NCI-H2227 treated with DMSO at 0.1 percent for 48 hours (cell line): Measurements from ENCODE around the gene DHX16.
"Not testable (repeated sequence)": the region's sequence is repeated elsewhere in the genome, so short reads cannot be mapped to it uniquely, and the experiment has no call there.

Source experiments
- DNase-seq: peaks from one replicate; lab custom pipeline; 2025; lab: John Stamatoyannopoulos, UW

Gene DHX16

DNA sequence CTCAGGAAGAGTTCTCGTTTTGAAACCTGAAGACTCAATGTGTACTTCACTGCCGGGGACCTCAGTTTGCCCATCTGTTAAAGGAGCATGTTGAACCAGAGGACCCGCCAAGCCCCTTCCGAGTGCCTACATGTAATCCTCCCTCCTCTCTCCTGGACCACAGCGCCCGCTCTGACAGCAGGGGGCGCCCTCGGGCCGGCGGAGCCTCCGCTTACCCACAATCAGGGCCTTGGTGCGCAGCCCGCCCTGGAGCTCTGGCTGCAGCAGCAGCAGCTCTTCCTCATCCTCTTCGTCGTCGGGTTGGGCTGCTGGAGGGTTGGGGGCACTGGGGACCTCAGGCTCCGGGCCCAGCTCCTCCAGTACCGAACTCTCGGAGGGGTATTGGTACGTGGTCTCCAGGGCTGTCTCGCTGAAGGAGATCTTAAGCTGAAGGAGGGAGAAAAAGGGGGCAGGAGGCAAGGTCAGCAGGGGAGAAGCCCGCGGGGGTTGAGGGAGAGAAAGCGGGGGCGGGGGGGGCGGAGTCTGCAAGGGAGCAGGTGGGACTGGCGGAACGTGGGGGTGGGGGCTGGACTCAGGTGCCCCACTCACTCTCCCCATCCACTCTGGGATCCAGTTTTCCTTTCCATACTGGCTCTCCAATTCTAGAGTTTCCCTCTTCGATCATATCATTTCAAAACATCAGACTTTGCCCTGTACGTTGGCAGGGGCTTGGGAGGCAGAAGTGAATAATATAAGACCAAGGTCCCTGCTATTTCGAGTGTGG lies 6.3 kb upstream of the DHX16 start:
- peak; percentile 23 for DNase-seq

DNA sequence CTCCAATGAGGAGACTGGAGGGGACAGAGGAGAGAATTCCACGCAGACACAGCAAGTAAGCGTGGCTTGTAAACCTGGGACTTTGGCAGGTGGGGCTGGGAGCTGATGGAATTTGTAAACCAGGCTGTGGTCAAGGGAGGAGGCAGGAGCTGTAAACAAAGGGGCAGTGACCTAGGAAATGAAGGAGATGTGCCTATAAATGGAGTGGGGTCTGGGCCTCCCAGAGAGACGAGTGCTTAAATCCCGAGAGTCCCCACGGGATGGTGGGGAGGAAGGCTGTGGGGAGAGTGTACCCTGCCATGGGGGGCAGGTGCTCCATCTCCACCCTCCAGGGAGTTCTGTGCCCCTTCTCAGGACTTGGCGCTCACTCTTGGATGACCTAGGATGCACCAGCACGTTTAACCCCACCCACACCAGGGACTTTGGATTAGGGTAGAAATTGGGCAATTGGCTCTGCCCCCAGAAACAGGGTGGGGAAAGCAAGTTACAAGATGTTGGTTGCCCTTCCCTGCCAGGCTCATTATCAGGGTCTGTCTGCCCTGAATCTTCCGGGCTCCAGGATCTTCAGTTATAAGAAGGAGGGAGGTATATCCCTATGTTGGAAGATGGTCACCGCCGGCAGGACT lies 4.0 kb upstream of the DHX16 start:
- DNase-seq, result no peak

DNA sequence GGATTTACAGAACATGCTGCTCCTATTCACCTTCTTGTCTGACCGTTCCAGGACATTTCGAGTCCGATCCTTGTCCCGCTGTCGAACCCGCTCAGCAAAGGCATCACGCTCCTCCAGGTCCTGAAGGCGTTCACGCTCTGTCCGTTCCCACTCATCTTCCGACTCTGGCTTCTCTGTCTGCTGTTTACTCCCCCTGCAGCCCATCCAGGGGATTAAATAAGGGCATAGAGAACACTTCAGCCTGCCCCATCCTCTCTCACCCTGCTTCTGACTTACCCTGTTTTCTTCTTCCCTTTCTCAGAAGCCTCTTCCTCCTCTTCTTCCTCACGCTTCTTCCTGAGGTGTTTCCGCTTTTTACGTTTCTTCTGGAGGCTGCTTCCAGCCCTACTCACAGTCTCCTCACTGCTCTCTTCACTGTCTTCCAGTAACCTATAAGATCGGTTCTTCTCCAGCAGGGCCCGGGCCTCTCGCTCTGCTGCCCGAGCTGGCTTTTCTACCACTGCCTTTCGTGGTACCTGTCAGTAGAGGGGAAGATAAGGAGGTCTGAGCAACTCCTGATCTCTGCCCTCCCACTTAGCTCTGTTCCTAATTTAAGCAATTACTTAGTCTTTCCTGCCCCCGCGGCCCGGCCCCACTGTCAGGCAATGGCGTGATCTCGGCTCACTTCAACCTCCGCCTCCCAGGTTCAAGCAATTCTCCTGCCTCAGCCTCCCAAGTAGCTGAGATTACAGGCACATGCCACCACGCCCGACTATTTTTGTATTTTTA lies 1.9 kb downstream of the DHX16 start:
- DNase-seq, result no peak

DNA sequence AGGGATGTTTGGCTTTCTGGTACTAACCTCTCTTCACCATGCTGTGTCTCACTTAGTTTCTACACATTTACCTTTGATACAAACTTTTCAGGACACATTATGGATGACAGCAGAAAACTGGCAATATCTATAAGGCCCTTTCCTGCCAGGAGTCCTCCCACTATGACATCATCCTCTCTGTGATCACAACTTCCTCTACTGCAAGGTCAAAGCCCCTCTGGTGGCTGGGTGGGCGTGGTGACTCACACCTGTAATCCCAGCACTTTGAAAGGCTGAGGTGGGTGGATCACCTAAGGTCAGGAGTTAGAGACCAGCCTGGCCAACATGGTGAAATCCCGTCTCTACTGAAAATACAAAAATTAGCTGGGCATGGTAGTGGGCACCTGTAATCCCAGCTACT lies 6.5 kb downstream of the DHX16 start:
- not testable (repeated sequence) for DNase-seq

DNA sequence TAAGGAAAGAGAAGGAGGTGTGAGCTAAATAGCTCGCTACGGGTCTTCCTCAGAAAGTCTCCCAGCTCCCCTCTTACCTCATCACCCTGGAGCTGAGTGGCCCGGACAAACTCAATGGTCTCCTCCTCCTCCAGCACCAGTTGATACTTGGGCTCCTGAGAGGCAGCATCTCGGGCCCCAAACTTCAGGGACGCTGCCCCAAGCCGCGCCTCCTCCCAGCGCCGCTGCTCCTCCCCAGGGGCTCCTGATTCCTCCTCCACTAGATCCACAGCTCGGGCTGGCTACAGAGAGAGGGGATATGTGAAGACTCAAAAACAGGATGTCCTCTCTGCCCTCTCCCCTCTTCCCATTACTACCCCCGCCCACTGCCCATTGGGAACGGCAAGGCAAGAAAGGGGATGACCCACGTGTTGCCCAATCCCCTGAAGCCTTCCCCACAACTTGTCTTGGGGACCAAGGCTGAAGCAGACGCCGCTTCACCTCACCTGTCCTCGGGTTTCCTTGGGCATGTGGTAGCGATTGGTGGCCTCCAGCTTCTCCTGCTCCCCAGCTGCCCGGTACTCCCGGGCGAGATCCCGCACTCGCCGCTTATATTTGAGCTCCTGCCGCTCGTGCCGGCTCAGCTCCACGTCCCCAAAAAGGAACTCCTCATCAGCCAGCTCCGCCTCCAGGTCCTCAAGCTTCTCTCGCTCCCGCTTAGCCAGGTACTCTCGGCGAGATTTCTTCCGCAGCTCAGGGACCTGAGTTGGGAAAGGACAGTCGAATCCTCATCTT lies 7.6 kb downstream of the DHX16 start:
- DNase-seq, result no peak

DNA sequence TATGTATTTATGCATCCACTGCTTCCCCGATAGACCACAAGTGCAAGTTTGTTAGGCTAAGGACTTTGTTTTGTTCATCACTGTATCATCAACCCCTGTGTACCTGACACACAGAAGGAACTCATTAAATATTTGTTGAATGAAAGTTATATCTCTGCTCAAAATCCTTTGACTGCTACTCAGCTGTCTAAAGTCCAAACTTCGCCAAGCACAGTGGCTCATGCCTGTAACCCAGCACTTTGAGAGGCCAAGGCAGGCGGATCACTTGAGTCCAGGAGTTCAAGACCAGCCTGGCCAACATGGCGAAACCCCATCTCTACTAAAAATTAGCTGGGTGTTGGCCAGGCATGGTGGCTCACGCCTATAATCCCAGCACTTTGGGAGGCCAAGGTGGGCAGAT lies 14.9 kb downstream of the DHX16 start:
- DNase-seq, result not testable (repeated sequence)

DNA sequence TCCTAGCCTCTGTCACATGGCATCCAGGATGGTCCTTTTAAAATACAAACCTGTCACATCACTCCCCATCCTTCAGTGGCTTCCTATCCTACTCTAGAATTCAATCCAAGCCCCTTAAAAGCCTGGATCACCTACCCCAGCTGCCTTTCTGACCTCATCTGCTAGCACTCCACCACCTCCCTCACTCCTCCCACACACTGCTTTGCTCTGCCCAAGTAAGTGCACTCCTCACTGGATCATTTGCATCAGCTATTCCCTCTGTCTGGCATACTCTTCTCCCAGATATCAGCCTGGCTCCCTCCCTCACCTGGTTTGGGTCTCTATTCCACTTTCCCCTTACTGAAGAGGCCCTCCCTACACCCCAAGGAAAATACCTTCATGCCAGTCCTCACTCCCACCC lies 15.4 kb downstream of the DHX16 start:
- DNase-seq, result no peak

DNA sequence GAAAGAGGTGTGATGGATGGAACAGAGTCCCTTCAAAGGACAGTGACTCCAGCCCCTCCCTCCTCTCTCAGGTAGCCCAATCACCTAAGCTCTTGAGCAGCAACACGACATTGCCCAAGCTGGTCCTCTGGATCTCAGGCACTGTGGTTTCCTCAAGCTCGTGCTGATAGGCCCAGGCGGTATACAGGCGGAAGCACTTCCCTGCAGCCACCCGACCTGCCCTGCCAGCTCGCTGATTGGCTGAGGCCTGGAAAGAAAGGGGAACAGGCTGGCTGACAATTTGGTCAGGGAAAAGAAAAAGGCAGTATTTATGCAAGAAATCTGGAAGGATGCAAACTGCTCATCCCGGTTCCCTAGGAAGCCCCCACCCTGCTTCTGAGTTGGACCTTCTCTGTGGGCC lies 16.3 kb downstream of the DHX16 start:
- DNase-seq, result no peak

DNA sequence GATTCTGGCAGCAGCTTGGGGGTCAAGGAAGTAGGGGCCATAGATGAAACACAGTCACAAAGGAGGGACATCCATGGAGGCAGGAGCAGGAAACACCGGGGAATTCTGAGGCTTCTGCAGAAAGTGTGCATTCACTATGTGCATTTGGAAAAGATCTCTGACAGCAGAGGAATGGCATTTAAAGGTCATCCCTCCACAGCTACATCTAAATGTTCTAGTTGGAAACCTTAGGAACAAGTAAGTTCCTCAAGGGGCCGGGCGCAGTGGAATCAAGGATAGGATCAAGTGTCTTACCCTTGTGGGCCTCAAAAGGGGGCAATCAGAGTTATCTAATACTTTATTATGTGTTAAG lies 17.1 kb downstream of the DHX16 start:
- DNase-seq, result no peak

DNA sequence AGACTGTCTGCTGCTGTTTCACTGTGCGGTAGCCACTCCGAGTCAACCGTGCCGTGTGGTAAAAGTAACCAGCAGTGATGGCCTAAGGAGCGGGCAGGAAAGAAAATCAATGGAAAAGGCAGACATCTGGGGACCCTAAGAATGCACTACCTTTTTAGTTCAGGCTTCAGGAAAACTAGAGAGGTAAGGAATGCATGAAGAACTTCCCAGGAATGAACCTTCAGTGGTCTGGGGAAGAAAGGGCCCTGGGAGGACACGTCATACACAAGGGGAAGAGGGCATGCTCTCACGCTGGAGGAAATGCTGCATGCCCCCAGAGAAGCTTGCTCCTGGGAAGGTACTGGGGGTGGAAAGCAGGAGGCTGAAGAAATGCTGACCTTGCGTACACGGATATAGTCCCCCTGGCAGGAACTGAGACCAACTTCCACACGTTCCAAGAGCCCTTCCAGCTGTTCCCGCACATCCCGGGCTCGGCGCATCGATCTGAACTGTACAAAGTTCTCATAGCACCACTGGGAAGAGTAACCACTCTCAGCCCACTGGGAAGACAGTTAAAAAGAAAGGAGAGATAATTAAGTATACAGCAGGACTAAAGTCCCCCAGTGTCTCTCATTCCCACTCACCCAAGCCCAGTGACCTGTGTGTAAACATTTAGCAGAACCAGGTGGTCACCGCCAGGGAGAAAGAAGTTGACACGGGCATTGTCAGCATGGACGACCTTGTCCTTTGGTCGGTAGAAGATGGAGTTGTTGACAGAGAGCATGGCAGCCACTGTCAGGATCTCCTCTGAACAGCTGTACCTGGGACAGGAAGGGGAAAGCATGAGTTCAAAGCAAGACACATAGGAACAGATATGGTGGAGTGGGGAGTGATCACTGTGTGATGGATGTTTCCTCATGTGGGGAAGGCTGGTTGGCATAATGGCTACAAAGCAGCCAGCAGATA lies 17.7 kb downstream of the DHX16 start:
- DNase-seq, result no peak

DNA sequence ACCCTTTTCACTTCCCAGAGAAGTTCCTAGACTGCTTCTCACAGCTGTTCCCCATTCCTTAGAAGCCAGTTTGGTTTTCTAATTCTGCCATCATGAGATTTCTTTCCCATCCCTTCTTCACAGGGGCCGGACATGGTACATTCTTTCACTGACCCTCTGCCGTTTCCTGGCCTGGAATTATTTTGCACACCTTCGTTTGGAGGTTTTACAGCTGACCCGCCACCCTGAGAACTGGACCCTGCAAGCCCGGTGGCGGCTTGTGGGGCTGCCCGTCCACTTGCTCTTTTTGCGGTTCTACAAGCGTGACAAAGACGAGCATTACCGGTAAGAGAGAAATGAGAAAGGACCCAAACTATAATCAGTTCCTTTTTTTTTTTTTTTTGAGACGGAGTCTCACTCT lies 21.7 kb downstream of the DHX16 start:
- no peak for DNase-seq

DNA sequence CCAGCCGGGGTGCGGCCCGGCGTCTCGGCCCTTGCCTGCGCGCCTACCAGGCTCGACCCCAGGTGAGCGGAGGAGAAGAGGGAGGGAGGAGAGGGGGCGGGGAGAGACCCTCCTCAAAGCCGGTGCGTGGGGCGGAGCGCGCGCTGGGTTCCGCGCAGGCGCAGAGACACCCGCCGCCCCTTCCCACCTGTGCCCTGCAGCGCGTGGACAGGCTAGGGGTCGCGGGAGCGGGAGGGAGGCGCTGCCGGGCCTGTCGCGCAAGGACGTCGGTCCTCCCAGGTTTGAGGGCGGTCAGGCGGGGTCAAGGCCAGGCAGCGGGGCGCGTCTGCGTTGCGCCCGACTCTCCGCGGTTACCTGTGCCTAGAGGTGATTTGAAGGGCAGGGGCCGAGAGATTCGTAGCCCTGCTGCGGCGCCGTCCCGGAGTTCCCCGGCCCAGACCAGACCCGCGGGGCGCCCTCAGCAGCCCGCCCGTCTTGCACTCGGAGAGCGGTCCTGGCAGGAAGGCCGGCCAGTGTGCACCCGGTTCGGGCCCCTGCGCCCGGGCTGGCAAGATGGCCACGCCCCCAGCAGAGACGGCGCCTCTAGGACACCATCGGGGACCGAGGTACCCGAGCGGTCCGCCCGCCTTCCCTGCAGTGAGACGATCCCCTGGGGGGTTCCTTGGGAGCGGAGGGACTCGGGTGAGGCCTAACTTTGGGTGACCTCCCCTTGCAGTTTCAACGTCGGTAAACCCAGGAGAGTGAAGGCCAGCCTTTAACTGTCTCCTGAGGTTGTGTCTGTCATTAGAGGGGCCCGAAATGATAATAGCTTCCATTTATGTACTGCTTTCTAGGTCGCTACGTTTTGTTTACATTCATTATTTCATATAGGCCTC lies 25.3 kb downstream of the DHX16 start:
- peak; percentile 91 for DNase-seq

DNA sequence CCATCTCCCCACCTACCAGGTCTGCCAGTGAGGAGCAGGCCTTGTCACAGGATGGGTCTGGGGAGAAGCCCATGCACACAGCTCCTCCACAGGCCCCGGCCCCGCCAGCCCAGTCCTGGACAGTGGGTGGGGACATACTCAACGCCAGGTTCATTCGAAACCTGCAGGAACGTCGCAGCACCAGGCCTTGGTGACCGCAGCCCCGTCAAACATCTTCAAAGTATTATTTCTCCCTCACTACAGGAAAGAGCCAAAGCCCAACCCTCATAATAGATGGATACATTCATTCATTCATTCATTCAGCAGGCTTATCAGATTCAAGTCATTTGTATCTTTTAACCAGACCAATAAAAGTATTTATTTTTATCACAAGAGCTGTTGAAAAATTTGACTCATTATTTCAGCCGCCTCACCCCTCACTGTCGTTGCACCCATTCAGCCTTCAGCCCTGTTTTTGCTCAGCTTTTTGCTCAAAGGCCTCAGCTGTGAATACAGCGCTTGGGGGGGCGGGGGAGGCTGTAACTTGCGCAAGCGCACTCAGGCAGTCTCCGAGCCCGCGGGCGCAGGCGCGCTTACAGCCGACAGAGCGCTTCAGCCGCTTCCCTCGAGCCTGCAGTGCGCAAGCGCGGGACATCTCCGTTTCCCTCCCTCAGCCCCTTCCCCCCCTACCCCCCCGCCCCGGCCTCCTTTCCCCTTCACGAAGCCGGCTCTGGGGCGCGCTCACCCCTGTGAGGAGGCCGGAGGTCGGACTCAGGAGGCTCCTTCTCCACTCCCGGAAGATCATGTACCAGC lies 26.2 kb downstream of the DHX16 start, which contains the start of gene C6orf136:
Gene C6orf136 (plus strand): TSS at position 684 of the 792 bp plus-strand sequence. CDS start 99 bp downstream, at position 783.
- peak; percentile 91 for DNase-seq

DNA sequence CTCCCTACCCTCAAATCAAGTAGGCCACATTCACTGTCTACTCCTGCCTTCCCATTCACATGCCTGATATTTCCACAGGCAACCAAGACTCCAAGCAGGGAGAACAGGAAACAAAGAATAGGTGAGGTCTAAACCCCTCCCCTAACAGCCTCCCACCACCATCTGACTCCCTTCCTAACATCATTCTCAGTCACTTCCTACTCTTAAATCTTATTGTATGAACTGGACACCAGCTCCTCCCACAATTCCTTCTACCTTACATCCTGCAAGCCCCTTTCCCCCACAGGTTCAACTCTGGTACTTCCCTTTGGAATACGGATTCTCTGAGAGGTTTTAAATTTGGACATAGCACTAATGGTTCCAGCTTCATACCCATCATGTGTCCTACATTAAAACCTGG lies 26.8 kb downstream of the DHX16 start:
- DNase-seq, result peak; percentile 9

DNA sequence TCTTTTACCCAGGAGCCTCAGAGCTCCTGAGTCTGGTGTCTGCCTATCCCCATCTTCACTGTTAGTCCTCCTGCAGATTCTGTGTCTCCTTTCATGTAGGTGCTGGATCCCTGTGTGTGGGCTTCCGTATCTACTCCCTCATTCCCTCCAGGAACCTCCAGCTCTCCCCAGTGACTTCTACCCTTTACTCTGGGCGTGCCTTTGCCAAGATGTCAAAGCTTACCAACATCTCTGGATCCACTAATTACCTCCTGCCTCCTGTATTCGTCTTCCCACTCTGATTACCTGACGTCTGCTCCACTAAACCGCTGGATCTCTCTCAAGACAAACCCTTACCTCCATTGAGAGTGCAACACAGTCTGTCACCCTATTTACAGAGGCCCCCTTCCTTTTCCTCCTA lies 28.0 kb downstream of the DHX16 start:
- no peak for DNase-seq

DNA sequence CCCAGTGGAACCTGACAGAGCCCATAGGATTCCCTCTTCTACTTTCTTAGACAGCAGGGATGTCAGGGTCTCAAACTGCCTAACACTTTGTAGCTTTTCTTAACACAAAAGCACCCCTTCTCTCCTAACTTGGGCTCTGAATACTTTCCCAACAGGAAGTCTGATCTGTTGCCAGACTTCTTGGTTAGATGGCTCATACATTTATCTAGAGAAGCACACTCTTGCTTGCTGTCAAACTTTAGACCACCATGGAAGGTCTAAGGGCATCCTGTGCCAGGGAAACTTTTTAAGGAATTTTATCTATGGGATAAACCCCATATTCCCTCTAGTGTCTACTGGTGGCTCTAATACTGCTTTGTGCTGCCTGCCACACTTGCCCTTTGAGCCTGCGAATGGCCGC lies 29.1 kb downstream of the DHX16 start:
- no peak for DNase-seq

DNA sequence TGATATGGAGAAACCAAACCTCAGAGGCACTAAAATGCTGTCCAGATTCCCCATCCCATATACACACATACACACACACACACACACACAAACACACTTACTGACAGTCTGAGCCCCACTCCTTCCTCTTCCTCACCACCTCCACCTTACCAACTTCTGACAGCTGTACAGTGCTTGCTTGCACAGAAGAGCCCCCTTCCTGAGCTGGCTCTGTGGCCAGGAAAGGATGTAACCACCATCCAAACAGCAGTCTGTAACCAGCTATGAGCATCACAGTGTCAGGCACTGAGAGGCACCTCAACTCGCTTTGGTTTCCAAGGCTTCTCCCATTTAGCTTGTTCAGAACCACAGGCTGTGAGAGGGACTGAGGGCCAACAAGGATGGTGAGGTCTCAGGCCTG lies 31.8 kb downstream of the DHX16 start:
- no peak for DNase-seq

DNA sequence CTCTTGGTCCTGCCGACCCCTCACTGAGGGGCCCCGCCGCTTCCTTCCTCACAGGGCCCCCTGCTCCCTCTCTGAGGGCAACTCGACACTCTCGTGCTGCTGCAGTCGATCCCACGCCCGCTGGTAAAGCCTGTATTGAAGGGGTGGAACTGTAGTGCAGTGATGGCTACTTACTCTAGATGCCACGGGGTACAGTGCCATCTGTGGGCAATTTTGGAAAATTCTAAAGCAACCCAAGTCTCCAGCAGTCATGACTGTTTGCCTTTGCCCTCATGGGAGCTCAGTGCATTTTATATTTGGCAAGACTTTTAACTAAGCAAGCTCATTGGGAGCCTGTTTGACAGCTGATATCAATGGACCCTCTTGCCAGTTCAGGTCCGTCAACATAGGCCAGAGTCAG lies 32.3 kb downstream of the DHX16 start:
- DNase-seq, result no peak

DNA sequence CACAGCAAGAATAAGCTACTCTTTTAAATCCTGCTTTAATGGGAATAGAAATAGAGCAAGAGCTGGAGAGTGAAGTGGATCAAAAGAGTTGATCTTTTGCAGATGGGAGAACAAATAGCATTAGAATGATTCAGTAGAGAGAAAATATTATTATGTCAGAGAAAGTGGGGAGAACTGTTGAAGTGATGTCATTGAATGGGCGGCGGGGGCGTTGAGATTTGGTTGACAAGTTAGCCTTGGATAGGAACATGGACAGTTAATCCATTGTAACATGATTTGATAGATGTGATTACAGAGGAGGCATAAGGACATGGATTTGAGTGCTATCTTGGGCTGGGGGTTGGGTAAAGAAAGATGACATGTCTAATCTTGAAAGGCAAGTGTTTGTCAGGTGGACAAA lies 37.0 kb downstream of the DHX16 start:
- no peak for DNase-seq
